ENCODE measurements around the gene ADAM33.

ADAM33 gene

GRCh38 chr20:3663858-3664257, 18.0 kb downstream of the ADAM33 start:
- in situ Hi-C loops (cut with HindIII; ENCODE audit: low pct_unique_long_range_greater_than_20kb, low sequenced_read_pairs) = no loop called here
- DNase-seq (ENCODE audit: low read depth in 1 of 2, low spot score in 1 of 2) = no peak
- TF ChIP-seq JUND (IDR thresholded peaks at IDR 0.05; ENCODE audit: low read depth) = no peak

- DNase-seq (ENCODE audit: low read depth in 1 of 2, low spot score in 1 of 2) = no peak
- in situ Hi-C loops (cut with HindIII; ENCODE audit: low pct_unique_long_range_greater_than_20kb, low sequenced_read_pairs) = no loop called here
- no peak for TF ChIP-seq JUND (IDR thresholded peaks at IDR 0.05; ENCODE audit: low read depth)
Observed at GRCh38 chr20:3663031-3663701, 18.6 kb downstream of the ADAM33 start, which contains the start of gene GFRA4. TSS of gene GFRA4 (minus strand) at chr20:3663399. CDS start at chr20:3663399, 0 bp downstream.

- no peak for TF ChIP-seq JUND (IDR thresholded peaks at IDR 0.05; ENCODE audit: low read depth)
- in situ Hi-C loops (cut with HindIII; ENCODE audit: low pct_unique_long_range_greater_than_20kb, low sequenced_read_pairs) = no loop called here
- DNase-seq (ENCODE audit: low read depth in 1 of 2, low spot score in 1 of 2) = no peak
Observed at GRCh38 chr20:3661814-3662665, 19.8 kb downstream of the ADAM33 start.

- DNase-seq (ENCODE audit: low read depth in 1 of 2, low spot score in 1 of 2) = no peak
- in situ Hi-C loops (cut with HindIII; ENCODE audit: low pct_unique_long_range_greater_than_20kb, low sequenced_read_pairs) = no loop called here
- no peak for TF ChIP-seq JUND (IDR thresholded peaks at IDR 0.05; ENCODE audit: low read depth)
Observed at GRCh38 chr20:3661060-3661813, 20.6 kb downstream of the ADAM33 start.

- in situ Hi-C loops (cut with HindIII; ENCODE audit: low pct_unique_long_range_greater_than_20kb, low sequenced_read_pairs) = no loop called here
- TF ChIP-seq JUND (IDR thresholded peaks at IDR 0.05; ENCODE audit: low read depth) = no peak
- no peak for DNase-seq (ENCODE audit: low read depth in 1 of 2, low spot score in 1 of 2)
Observed at GRCh38 chr20:3660262-3661059, 21.3 kb downstream of the ADAM33 start.

- in situ Hi-C loops (cut with HindIII; ENCODE audit: low pct_unique_long_range_greater_than_20kb, low sequenced_read_pairs) = no loop called here
- TF ChIP-seq JUND (IDR thresholded peaks at IDR 0.05; ENCODE audit: low read depth) = no peak
- DNase-seq (ENCODE audit: low read depth in 1 of 2, low spot score in 1 of 2) = no peak
Observed at GRCh38 chr20:3659492-3660261, 22.1 kb downstream of the ADAM33 start.

- in situ Hi-C loops (cut with HindIII; ENCODE audit: low pct_unique_long_range_greater_than_20kb, low sequenced_read_pairs) = no loop called here
- TF ChIP-seq JUND (IDR thresholded peaks at IDR 0.05; ENCODE audit: low read depth) = no peak
- DNase-seq (ENCODE audit: low read depth in 1 of 2, low spot score in 1 of 2) = no peak
Observed at GRCh38 chr20:3658716-3659491, 22.9 kb downstream of the ADAM33 start.

GRCh38 chr20:3658019-3658715, 23.6 kb downstream of the ADAM33 start:
- TF ChIP-seq JUND (IDR thresholded peaks at IDR 0.05; ENCODE audit: low read depth) = no peak
- no peak for DNase-seq (ENCODE audit: low read depth in 1 of 2, low spot score in 1 of 2)
- in situ Hi-C loops (cut with HindIII; ENCODE audit: low pct_unique_long_range_greater_than_20kb, low sequenced_read_pairs) = no loop called here

- in situ Hi-C loops (cut with HindIII; ENCODE audit: low pct_unique_long_range_greater_than_20kb, low sequenced_read_pairs) = no loop called here
- DNase-seq (ENCODE audit: low read depth in 1 of 2, low spot score in 1 of 2) = no peak
- TF ChIP-seq JUND (IDR thresholded peaks at IDR 0.05; ENCODE audit: low read depth) = no peak
Observed at GRCh38 chr20:3655131-3655405, 26.7 kb downstream of the ADAM33 start.

- no peak for DNase-seq (ENCODE audit: low read depth in 1 of 2, low spot score in 1 of 2)
- in situ Hi-C loops (cut with HindIII; ENCODE audit: low pct_unique_long_range_greater_than_20kb, low sequenced_read_pairs) = no loop called here
- TF ChIP-seq JUND (IDR thresholded peaks at IDR 0.05; ENCODE audit: low read depth) = no peak
Observed at GRCh38 chr20:3654326-3655130, 27.3 kb downstream of the ADAM33 start.
